Activated T-helper 17 cell treated with anti-CD3 and anti-CD28 coated beads, Interleukin-2, amount 50 U/mL, for 72 hours (primary cell): ENCODE data around the gene NDUFS4. TPM values are rescaled to one million over a fixed set of nuclear protein-coding genes. Genes with fewer than 3 reads are reported as not detected.
"Not testable (repeated sequence)": the region's sequence is repeated elsewhere in the genome, so short reads cannot be mapped to it uniquely, and the experiment has no call there.

Source experiments
- ATAC-seq: fragments of 150-1000 bp; cut with Tn5 transposase; replicated peaks from 2 replicates; pipeline ENCODE4 v1.10.0; 2021; ENCODE audit warnings: mild to moderate bottlenecking, moderate library complexity
- H3K27ac Mint-ChIP-seq: one replicate; pipeline ENCODE4 v1.8.0; 2022; ENCODE audit warnings: mixed read lengths
- H3K27me3 Mint-ChIP-seq: one replicate; pipeline ENCODE4 v1.8.0; 2022; ENCODE audit warnings: mixed read lengths
- H3K36me3 Mint-ChIP-seq: one replicate; pipeline ENCODE4 v1.8.0; 2022; ENCODE audit warnings: low read depth, mild to moderate bottlenecking, mixed read lengths
- H3K4me1 Mint-ChIP-seq: one replicate; pipeline ENCODE4 v1.8.0; 2022; ENCODE audit warnings: mixed read lengths
- H3K4me3 Mint-ChIP-seq: one replicate; pipeline ENCODE4 v1.8.0; 2022; ENCODE audit warnings: mild to moderate bottlenecking, mixed read lengths
- H3K9me3 Mint-ChIP-seq: one replicate; pipeline ENCODE4 v1.8.0; 2022; ENCODE audit warnings: mixed read lengths
- total RNA-seq, 2 donors: library from RNA; stranded (reverse); gene quantifications; one replicate each; pipeline ENCODE4 v1.2.3, GENCODE V29; 2022

Gene NDUFS4
- total RNA-seq, 2 donors from 2014 or later = 46.2 to 50.8 TPM

GRCh38 chr5:53649352-53649751, 88.9 kb downstream of the NDUFS4 start:
- Mint-ChIP-seq H3K36me3 (peaks cover 56% of the 10 kb centered on the region), H3K27ac (no peak overlapping the region), H3K27me3 (no peaks in the 10 kb centered on the region), H3K4me3 (no peak overlapping the region), H3K9me3 (no peaks in the 10 kb centered on the region), H3K4me1 (no peaks in the 10 kb centered on the region)
- ATAC-seq = no peak

GRCh38 chr5:53660573-53660972, 100.1 kb downstream of the NDUFS4 start:
- H3K27ac Mint-ChIP-seq, H3K4me1 Mint-ChIP-seq, H3K4me3 Mint-ChIP-seq, H3K9me3 Mint-ChIP-seq, H3K27me3 Mint-ChIP-seq, ATAC-seq: not testable (repeated sequence)
- H3K36me3 Mint-ChIP-seq = peaks cover 79% of the 10 kb centered on the region

GRCh38 chr5:53665313-53665712, 104.9 kb downstream of the NDUFS4 start:
- peaks cover 80% of the 10 kb centered on the region for H3K36me3 Mint-ChIP-seq
- H3K27ac Mint-ChIP-seq, H3K9me3 Mint-ChIP-seq, ATAC-seq, H3K4me1 Mint-ChIP-seq, H3K4me3 Mint-ChIP-seq, H3K27me3 Mint-ChIP-seq: not testable (repeated sequence)

GRCh38 chr5:53667621-53668020, 107.2 kb downstream of the NDUFS4 start:
- Mint-ChIP-seq H3K27me3 (no peaks in the 10 kb centered on the region), H3K4me3 (no peak overlapping the region), H3K27ac (no peak overlapping the region), H3K9me3 (peaks cover 5% of the 10 kb centered on the region), H3K36me3 (peaks cover 78% of the 10 kb centered on the region), H3K4me1 (no peaks in the 10 kb centered on the region)
- ATAC-seq = no peak

- no peak overlapping the region for H3K4me3 Mint-ChIP-seq
- no peaks in the 10 kb centered on the region for H3K4me1 Mint-ChIP-seq
- H3K9me3 Mint-ChIP-seq = peaks cover 4% of the 10 kb centered on the region
- no peak for ATAC-seq
- H3K27ac Mint-ChIP-seq = no peak overlapping the region
- H3K27me3 Mint-ChIP-seq = no peaks in the 10 kb centered on the region
- H3K36me3 Mint-ChIP-seq = peaks cover 66% of the 10 kb centered on the region
Observed at GRCh38 chr5:53671447-53671846, 111.0 kb downstream of the NDUFS4 start.

GRCh38 chr5:53674121-53674520, 113.7 kb downstream of the NDUFS4 start:
- H3K27ac Mint-ChIP-seq = no peak overlapping the region
- H3K27me3 Mint-ChIP-seq = no peaks in the 10 kb centered on the region
- no peak overlapping the region for H3K4me3 Mint-ChIP-seq
- no peak for ATAC-seq
- H3K9me3 Mint-ChIP-seq = peaks cover 4% of the 10 kb centered on the region
- no peaks in the 10 kb centered on the region for H3K4me1 Mint-ChIP-seq
- peaks cover 76% of the 10 kb centered on the region for H3K36me3 Mint-ChIP-seq

GRCh38 chr5:53677632-53678031, 117.2 kb downstream of the NDUFS4 start:
- Mint-ChIP-seq H3K36me3 (peaks cover 82% of the 10 kb centered on the region), H3K9me3 (peaks cover 8% of the 10 kb centered on the region), H3K4me3 (no peak overlapping the region), H3K4me1 (no peaks in the 10 kb centered on the region), H3K27ac (no peak overlapping the region), H3K27me3 (no peaks in the 10 kb centered on the region)
- no peak for ATAC-seq

GRCh38 chr5:53678981-53679660, 118.7 kb downstream of the NDUFS4 start:
- Mint-ChIP-seq H3K27me3 (no peaks in the 10 kb centered on the region), H3K36me3 (peaks cover 86% of the 10 kb centered on the region), H3K4me1 (no peaks in the 10 kb centered on the region), H3K9me3 (peaks cover 8% of the 10 kb centered on the region), H3K4me3 (no peak overlapping the region), H3K27ac (no peak overlapping the region)
- ATAC-seq = no peak

GRCh38 chr5:53681079-53681478, 120.6 kb downstream of the NDUFS4 start:
- Mint-ChIP-seq H3K4me1 (no peaks in the 10 kb centered on the region), H3K27ac (no peak overlapping the region), H3K9me3 (peaks cover 4% of the 10 kb centered on the region), H3K27me3 (no peaks in the 10 kb centered on the region), H3K4me3 (no peak overlapping the region), H3K36me3 (peaks cover 82% of the 10 kb centered on the region)
- no peak for ATAC-seq

GRCh38 chr5:53691014-53691413, 130.6 kb downstream of the NDUFS4 start:
- H3K4me1 Mint-ChIP-seq = no peaks in the 10 kb centered on the region
- no peaks in the 10 kb centered on the region for H3K27me3 Mint-ChIP-seq
- no peak for ATAC-seq
- no peak overlapping the region for H3K27ac Mint-ChIP-seq
- peaks cover 23% of the 10 kb centered on the region for H3K9me3 Mint-ChIP-seq
- H3K36me3 Mint-ChIP-seq = no peaks in the 10 kb centered on the region
- H3K4me3 Mint-ChIP-seq = no peak overlapping the region

GRCh38 chr5:53694520-53695022, 134.1 kb downstream of the NDUFS4 start:
- Mint-ChIP-seq H3K36me3 (no peaks in the 10 kb centered on the region), H3K4me1 (no peaks in the 10 kb centered on the region), H3K27me3 (no peaks in the 10 kb centered on the region), H3K9me3 (peaks cover 36% of the 10 kb centered on the region), H3K4me3 (no peak overlapping the region), H3K27ac (no peak overlapping the region)
- no peak for ATAC-seq

GRCh38 chr5:53710405-53710804, 150.0 kb downstream of the NDUFS4 start:
- H3K36me3 Mint-ChIP-seq, H3K4me3 Mint-ChIP-seq, H3K27ac Mint-ChIP-seq, ATAC-seq, H3K27me3 Mint-ChIP-seq, H3K4me1 Mint-ChIP-seq: not testable (repeated sequence)
- H3K9me3 Mint-ChIP-seq = peaks cover 39% of the 10 kb centered on the region

- Mint-ChIP-seq H3K4me1 (no peaks in the 10 kb centered on the region), H3K4me3 (no peak overlapping the region), H3K27ac (no peak overlapping the region), H3K27me3 (no peaks in the 10 kb centered on the region), H3K36me3 (no peaks in the 10 kb centered on the region), H3K9me3 (peaks cover 39% of the 10 kb centered on the region)
- no peak for ATAC-seq
Observed at GRCh38 chr5:53712327-53712726, 151.9 kb downstream of the NDUFS4 start.

GRCh38 chr5:53713978-53714666, 153.7 kb downstream of the NDUFS4 start:
- peaks cover 33% of the 10 kb centered on the region for H3K9me3 Mint-ChIP-seq
- no peaks in the 10 kb centered on the region for H3K36me3 Mint-ChIP-seq
- H3K4me1 Mint-ChIP-seq = no peaks in the 10 kb centered on the region

GRCh38 chr5:53714667-53715010, 154.2 kb downstream of the NDUFS4 start:
- Mint-ChIP-seq H3K27me3 (no peaks in the 10 kb centered on the region), H3K36me3 (no peaks in the 10 kb centered on the region), H3K9me3 (peaks cover 31% of the 10 kb centered on the region), H3K4me3 (no peak overlapping the region), H3K27ac (no peak overlapping the region), H3K4me1 (no peaks in the 10 kb centered on the region)
- ATAC-seq = no peak

More at GRCh38 chr5:53713978-53714666, 153.7 kb downstream of the NDUFS4 start:
- H3K27me3 Mint-ChIP-seq = no peaks in the 10 kb centered on the region
- ATAC-seq = no peak
- H3K27ac Mint-ChIP-seq = no peak overlapping the region
- no peak overlapping the region for H3K4me3 Mint-ChIP-seq
